HCT116 (cell line): ENCODE data around the gene PDYN. TPM values are rescaled to one million over a fixed set of nuclear protein-coding genes. Genes with fewer than 3 reads are reported as not detected.

Experiments used
- ATAC-seq: fragments of 200-7000 bp; cut with Tn5 transposase; 2 replicates; pipeline ENCODE4 v1.9.1; 2020; ENCODE audit warnings: mild to moderate bottlenecking, moderate library complexity
- BruUV-seq: library from RNA; stranded (reverse); fragments of 400-500 nt; replicated peaks from 2 replicates; lab custom pipeline; 2021; lab: Mats Ljungman, UMichigan
- CTCF ChIA-PET: fragments of 300-600 bp; sonication (Branson Sonifier 250); formaldehyde crosslinking; loops from one replicate; lab custom pipeline; 2021; ENCODE audit warnings: antibody characterized with exemption; lab: Charles Lee
- POLR2A ChIA-PET: fragments of 300-600, 350-600 bp; sonication (Branson Sonifier 250); formaldehyde crosslinking; loops from one replicate; lab custom pipeline; 2021; ENCODE audit warnings: antibody characterized with exemption; lab: Charles Lee
- RAD21 ChIA-PET, 2 experiments: fragments of 300-600 bp; sonication (Branson Sonifier 250); formaldehyde crosslinking; loops; one replicate each; lab custom pipeline; 2023; ENCODE audit warnings: low total read pairs in 2 of 2; ENCODE audit not compliant: uncharacterized antibody in 2 of 2, unreplicated experiment in 2 of 2, low non-redundant PET in 1 of 2; lab: Charles Lee
- DNase-seq: peaks from one replicate; pipeline ENCODE4 v3.0.0-alpha.2; 2010; ENCODE audit warnings: low read depth, low spot score
- H2AFZ ChIP-seq: fragments of 200-600 bp; shearing (Covaris generic), sonication (generic); 2 replicates; pipeline ENCODE4 v1.6.1; 2017; ENCODE audit warnings: low read depth, mixed run types, mixed read lengths, antibody characterized with exemption, low read length; ENCODE audit not compliant: poor library complexity, severe bottlenecking
- H3K27ac ChIP-seq: 2 replicates; pipeline ENCODE4 v1.5.1; 2012; ENCODE audit warnings: low read depth, low read length
- H3K27me3 ChIP-seq: fragments of 200-600 bp; sonication (generic); 2 replicates; pipeline ENCODE4 v1.6.1; 2016; ENCODE audit warnings: mixed run types, low read length, mixed read lengths; ENCODE audit not compliant: insufficient read depth
- H3K36me3 ChIP-seq, 2 experiments: fragments of 200-500 bp in 1 of 2; fragments of 200-600 bp in 1 of 2; sonication (Bioruptor generic) in 1 of 2; sonication (generic) in 1 of 2; 2 replicates each; pipeline versions ENCODE4 v1.5.1 to v1.6.1; 2014 to 2016; ENCODE audit warnings: low read length in 2 of 2, inconsistent platforms in 1 of 2, mixed read lengths in 1 of 2, mixed run types in 1 of 2; ENCODE audit not compliant: insufficient read depth in 2 of 2, control insufficient read depth in 1 of 2
- H3K4me1 ChIP-seq, 2 experiments: fragments of 200-600 bp in 1 of 2; sonication (generic) in 1 of 2; 2 replicates each; pipeline versions ENCODE4 v1.5.1 to v1.6.1; 2012 to 2017; ENCODE audit warnings: low read length in 2 of 2, inconsistent platforms in 1 of 2, mild to moderate bottlenecking in 1 of 2, mixed read lengths in 1 of 2, mixed run types in 1 of 2, moderate library complexity in 1 of 2; ENCODE audit not compliant: insufficient read depth in 2 of 2, control insufficient read depth in 1 of 2
- H3K4me2 ChIP-seq: fragments of 200-600 bp; sonication (generic); 2 replicates; pipeline ENCODE4 v1.6.1; 2017; ENCODE audit warnings: mixed run types, low read length, mixed read lengths
- H3K4me3 ChIP-seq, 2 experiments: fragments of 200-600 bp in 1 of 2; sonication (generic) in 1 of 2; replicated peaks in 1 of 2; 2 replicates each; pipeline ENCODE4 v1.5.1; 2011 to 2016; ENCODE audit warnings: low read length in 2 of 2, control low read depth in 1 of 2, low read depth in 1 of 2, mild to moderate bottlenecking in 1 of 2, mixed read lengths in 1 of 2, mixed run types in 1 of 2
- H3K79me2 ChIP-seq: fragments of 200-600 bp; sonication (generic); 2 replicates; pipeline ENCODE4 v1.6.1; 2017; ENCODE audit warnings: mild to moderate bottlenecking, mixed run types, low read length, moderate library complexity, mixed read lengths; ENCODE audit not compliant: insufficient read depth
- H3K9ac ChIP-seq: fragments of 200-600 bp; sonication (generic); 2 replicates; pipeline ENCODE4 v1.6.1; 2016; ENCODE audit warnings: low read length, mixed read lengths
- H3K9me2 ChIP-seq: fragments of 200-600 bp; sonication (generic), shearing (Covaris generic); 2 replicates; pipeline ENCODE4 v1.6.1; 2017; ENCODE audit warnings: mixed run types, mild to moderate bottlenecking, moderate library complexity; ENCODE audit not compliant: insufficient read depth
- H3K9me3 ChIP-seq, 2 experiments: fragments of 200-500 bp in 1 of 2; fragments of 200-600 bp in 1 of 2; sonication (Bioruptor generic) in 1 of 2; sonication (generic) in 1 of 2; 2 replicates each; pipeline ENCODE4 v1.6.1; 2014 to 2017; ENCODE audit warnings: low read length in 2 of 2, mixed read lengths in 2 of 2, inconsistent platforms in 1 of 2, low read depth in 1 of 2, mild to moderate bottlenecking in 1 of 2, mixed run types in 1 of 2, moderate library complexity in 1 of 2; ENCODE audit not compliant: control insufficient read depth in 1 of 2, insufficient read depth in 1 of 2
- H4K20me1 ChIP-seq: fragments of 200-600 bp; sonication (generic), shearing (Covaris generic); 2 replicates; pipeline ENCODE4 v1.6.1; 2017; ENCODE audit warnings: mixed run types, mild to moderate bottlenecking, moderate library complexity; ENCODE audit not compliant: insufficient read depth
- CBX3 ChIP-seq: IDR thresholded peaks from 2 replicates; pipeline ENCODE4 v1.6.1; 2012; ENCODE audit warnings: low read depth
- EZH2 ChIP-seq: fragments of 200-600 bp; sonication (generic); IDR thresholded peaks from 2 replicates; pipeline ENCODE4 v1.6.1; 2017; ENCODE audit warnings: antibody characterized with exemption, mixed run types
- RAD21 ChIP-seq: IDR thresholded peaks from 2 replicates; pipeline ENCODE4 v1.6.1; 2012; ENCODE audit warnings: low read depth, mild to moderate bottlenecking
- SIN3A ChIP-seq: IDR thresholded peaks from 2 replicates; pipeline ENCODE4 v1.6.1; 2012; ENCODE audit warnings: low read depth
- YY1 ChIP-seq: IDR thresholded peaks from 2 replicates; pipeline ENCODE4 v1.6.1; 2011; ENCODE audit warnings: low read length, low read depth, moderate library complexity, mild to moderate bottlenecking; ENCODE audit not compliant: insufficient replicate concordance; ENCODE audit errors: extremely low read depth
- ZFX ChIP-seq: fragments of 450-650 bp; IDR thresholded peaks from 2 replicates; pipeline ENCODE4 v1.6.1; 2017
- intact Hi-C: fragments of 100-400 bp; cut with micrococcal nuclease; formaldehyde crosslinking; loops from 2 replicates; pipeline ENCODE4 v1.10.0; 2022
- total RNA-seq: library from RNA; stranded (reverse); gene quantifications from one replicate; pipeline ENCODE4 v1.2.1, GENCODE V29; 2021; ENCODE audit not compliant: unreplicated experiment
- TF ChIP-seq, protein P1 (sequence below): IDR thresholded peaks from 2 replicates; pipeline ENCODE4 v1.6.1; 2012; ENCODE audit warnings: low read depth
- TF ChIP-seq, protein P2 (sequence below): IDR thresholded peaks from 2 replicates; pipeline ENCODE4 v1.6.1; 2012

The PDYN gene
- total RNA-seq, 1 experiment from 2014 or later: not detected

DNA sequence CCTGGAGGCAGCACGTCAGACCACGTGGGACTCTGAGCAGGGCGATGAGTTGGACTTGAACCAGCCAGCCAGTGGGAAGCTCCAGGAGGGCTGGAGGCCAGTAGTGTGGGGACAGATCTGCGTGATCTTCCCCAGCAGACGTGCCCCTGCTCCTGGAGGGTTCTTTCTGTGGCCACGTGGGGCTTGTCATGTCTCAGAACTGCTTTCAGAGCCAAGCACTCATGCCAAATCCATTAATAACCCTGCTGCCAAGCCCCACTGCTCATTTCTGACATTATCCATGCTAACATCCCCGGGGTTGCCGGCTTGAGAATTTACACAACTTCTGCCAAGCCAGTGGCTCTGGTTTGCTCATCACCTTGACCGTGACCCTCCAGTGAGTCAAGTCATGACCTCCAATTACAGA, 60.4 kb downstream of the PDYN start (continued):
- TF ChIP-seq, protein P1, sequence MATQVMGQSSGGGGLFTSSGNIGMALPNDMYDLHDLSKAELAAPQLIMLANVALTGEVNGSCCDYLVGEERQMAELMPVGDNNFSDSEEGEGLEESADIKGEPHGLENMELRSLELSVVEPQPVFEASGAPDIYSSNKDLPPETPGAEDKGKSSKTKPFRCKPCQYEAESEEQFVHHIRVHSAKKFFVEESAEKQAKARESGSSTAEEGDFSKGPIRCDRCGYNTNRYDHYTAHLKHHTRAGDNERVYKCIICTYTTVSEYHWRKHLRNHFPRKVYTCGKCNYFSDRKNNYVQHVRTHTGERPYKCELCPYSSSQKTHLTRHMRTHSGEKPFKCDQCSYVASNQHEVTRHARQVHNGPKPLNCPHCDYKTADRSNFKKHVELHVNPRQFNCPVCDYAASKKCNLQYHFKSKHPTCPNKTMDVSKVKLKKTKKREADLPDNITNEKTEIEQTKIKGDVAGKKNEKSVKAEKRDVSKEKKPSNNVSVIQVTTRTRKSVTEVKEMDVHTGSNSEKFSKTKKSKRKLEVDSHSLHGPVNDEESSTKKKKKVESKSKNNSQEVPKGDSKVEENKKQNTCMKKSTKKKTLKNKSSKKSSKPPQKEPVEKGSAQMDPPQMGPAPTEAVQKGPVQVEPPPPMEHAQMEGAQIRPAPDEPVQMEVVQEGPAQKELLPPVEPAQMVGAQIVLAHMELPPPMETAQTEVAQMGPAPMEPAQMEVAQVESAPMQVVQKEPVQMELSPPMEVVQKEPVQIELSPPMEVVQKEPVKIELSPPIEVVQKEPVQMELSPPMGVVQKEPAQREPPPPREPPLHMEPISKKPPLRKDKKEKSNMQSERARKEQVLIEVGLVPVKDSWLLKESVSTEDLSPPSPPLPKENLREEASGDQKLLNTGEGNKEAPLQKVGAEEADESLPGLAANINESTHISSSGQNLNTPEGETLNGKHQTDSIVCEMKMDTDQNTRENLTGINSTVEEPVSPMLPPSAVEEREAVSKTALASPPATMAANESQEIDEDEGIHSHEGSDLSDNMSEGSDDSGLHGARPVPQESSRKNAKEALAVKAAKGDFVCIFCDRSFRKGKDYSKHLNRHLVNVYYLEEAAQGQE: no peak
- TF ChIP-seq ZFX (no peak), EZH2 (no peak), CBX3 (no peak)
- TF ChIP-seq, protein P2, sequence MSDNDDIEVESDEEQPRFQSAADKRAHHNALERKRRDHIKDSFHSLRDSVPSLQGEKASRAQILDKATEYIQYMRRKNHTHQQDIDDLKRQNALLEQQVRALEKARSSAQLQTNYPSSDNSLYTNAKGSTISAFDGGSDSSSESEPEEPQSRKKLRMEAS: no peak

DNA sequence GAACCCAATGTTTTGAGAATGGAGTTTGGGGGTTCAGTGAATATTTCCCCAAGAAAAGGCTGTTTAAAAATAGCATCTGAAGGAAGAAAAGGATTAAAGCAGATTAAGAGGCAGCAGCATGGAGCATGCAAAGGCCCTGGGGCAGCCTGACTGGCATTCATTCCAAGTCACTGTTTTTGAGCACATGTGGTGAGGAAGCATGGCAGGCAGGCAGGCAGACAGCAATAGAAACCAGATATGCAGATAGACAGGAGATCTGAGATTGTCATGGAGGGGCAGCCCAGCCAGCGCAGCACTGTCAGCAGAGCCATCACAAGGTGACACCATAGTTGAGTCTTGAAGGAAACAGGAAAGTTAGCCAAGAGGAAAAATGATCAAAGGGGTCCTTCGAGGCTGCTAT, 60.9 kb downstream of the PDYN start:
- ChIA-PET POLR2A (no interaction called here), CTCF (no interaction called here), RAD21 (no interaction called here)
- no peak overlapping the region for H2AFZ ChIP-seq
- no peaks in the 10 kb centered on the region for H3K36me3 ChIP-seq
- H4K20me1 ChIP-seq: no peaks in the 10 kb centered on the region
- H3K4me1 ChIP-seq: no peaks in the 10 kb centered on the region
- DNase-seq (no peak), ATAC-seq (no peak)
- no peak overlapping the region for H3K27ac ChIP-seq
- no peaks in the 10 kb centered on the region for H3K9me2 ChIP-seq
- no peak overlapping the region for H3K4me2 ChIP-seq
- no peaks in the 10 kb centered on the region for H3K79me2 ChIP-seq
- TF ChIP-seq YY1: no peak
- no peak for TF ChIP-seq RAD21
- no peak for TF ChIP-seq SIN3A
- no TSS peak for BruUV-seq
- no peak overlapping the region for H3K9ac ChIP-seq
- no peaks in the 10 kb centered on the region for H3K27me3 ChIP-seq
- no peak overlapping the region for H3K4me3 ChIP-seq
- no peaks in the 10 kb centered on the region for H3K9me3 ChIP-seq
- intact Hi-C loops: no loop called here
